Transverse colon (tissue), 4 donors: ENCODE results near the gene ASB9.
"Not testable (repeated sequence)": the region's sequence is repeated elsewhere in the genome, so short reads cannot be mapped to it uniquely, and the experiment has no call there.

Source experiments
- EP300 ChIP-seq: sonication (generic); formaldehyde crosslinking; IDR thresholded peaks from one replicate; pipeline ENCODE4 v1.6.1; 2017; ENCODE audit warnings: antibody characterized with exemption, low read depth
- POLR2A ChIP-seq: fragments of 450-650 bp; IDR thresholded peaks from one replicate; pipeline ENCODE4 v1.6.1; 2016; ENCODE audit warnings: antibody characterized with exemption, mild to moderate bottlenecking, moderate library complexity
- POLR2AphosphoS5 ChIP-seq, 3 donors: sonication (generic); formaldehyde crosslinking; IDR thresholded peaks; one replicate each; pipeline ENCODE4 v1.6.1; 2016; ENCODE audit warnings: antibody characterized with exemption in 3 of 3
- TF ChIP-seq, protein P1 (sequence below), 5 experiments: fragments of 200-600 bp in 3 of 5; fragments of 450-650 bp in 2 of 5; sonication (generic) in 3 of 5; IDR thresholded peaks; 1 replicate in 2 of 5; 2 replicates in 3 of 5; pipeline ENCODE4 v1.5.1; 2016 to 2017; ENCODE audit warnings: antibody characterized with exemption in 5 of 5, inconsistent platforms in 3 of 5, mild to moderate bottlenecking in 2 of 5, moderate library complexity in 1 of 5

DNA sequence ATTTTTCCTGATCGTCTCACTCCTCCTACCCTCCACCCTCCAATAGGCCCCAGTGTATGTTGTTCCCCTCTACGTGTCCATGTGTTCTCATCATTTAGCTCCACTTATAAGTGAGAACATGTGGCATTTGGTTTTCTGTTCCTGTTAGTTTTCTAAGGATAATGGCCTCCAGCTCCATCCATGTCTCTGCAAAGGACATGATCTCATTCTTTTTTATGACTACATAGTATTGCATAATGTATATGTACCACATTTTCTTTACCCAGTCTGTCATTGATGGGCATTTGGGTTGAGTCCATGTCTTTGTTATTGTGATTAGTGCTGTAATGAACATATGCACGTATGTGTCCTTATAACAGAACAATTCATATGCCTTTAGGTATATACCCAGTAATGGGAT lies 36.0 kb upstream of the ASB9 start:
- TF ChIP-seq, protein P1, sequence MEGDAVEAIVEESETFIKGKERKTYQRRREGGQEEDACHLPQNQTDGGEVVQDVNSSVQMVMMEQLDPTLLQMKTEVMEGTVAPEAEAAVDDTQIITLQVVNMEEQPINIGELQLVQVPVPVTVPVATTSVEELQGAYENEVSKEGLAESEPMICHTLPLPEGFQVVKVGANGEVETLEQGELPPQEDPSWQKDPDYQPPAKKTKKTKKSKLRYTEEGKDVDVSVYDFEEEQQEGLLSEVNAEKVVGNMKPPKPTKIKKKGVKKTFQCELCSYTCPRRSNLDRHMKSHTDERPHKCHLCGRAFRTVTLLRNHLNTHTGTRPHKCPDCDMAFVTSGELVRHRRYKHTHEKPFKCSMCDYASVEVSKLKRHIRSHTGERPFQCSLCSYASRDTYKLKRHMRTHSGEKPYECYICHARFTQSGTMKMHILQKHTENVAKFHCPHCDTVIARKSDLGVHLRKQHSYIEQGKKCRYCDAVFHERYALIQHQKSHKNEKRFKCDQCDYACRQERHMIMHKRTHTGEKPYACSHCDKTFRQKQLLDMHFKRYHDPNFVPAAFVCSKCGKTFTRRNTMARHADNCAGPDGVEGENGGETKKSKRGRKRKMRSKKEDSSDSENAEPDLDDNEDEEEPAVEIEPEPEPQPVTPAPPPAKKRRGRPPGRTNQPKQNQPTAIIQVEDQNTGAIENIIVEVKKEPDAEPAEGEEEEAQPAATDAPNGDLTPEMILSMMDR (IDR thresholded peaks at IDR 0.05) = not testable (repeated sequence)
- TF ChIP-seq POLR2AphosphoS5 (IDR thresholded peaks at IDR 0.05); POLR2A; EP300: not testable (repeated sequence)
